Measurements from ENCODE around the gene KISS1R.
"Not testable (repeated sequence)": the region's sequence is repeated elsewhere in the genome, so short reads cannot be mapped to it uniquely, and the experiment has no call there.

Gene KISS1R

GRCh38 chr19:953445-954271 lies 36.5 kb downstream of the KISS1R start:
- no peak for DNase-seq (ENCODE audit: low read depth in 2 of 2)

DNA sequence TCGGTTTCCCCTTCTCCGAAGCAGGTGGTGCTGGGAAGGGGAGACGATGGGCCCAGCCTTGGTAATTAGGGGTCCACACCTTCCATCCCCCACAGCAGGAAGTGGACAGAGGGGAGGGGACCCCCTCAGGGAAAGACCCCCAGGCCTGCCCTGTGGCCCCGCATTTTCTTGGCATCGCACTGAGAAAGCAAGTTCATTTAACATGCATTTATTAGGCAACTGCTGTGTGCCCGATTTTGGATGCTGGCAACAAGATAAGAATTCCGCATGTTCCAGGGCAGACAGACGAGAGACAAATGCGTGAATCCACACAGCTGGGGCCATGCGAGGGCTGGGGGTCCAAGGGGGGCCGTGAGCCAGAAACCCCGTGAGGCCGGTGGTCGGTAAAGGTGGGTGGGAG lies 37.1 kb downstream of the KISS1R start:
- no peak for DNase-seq (ENCODE audit: low read depth in 2 of 2)

DNA sequence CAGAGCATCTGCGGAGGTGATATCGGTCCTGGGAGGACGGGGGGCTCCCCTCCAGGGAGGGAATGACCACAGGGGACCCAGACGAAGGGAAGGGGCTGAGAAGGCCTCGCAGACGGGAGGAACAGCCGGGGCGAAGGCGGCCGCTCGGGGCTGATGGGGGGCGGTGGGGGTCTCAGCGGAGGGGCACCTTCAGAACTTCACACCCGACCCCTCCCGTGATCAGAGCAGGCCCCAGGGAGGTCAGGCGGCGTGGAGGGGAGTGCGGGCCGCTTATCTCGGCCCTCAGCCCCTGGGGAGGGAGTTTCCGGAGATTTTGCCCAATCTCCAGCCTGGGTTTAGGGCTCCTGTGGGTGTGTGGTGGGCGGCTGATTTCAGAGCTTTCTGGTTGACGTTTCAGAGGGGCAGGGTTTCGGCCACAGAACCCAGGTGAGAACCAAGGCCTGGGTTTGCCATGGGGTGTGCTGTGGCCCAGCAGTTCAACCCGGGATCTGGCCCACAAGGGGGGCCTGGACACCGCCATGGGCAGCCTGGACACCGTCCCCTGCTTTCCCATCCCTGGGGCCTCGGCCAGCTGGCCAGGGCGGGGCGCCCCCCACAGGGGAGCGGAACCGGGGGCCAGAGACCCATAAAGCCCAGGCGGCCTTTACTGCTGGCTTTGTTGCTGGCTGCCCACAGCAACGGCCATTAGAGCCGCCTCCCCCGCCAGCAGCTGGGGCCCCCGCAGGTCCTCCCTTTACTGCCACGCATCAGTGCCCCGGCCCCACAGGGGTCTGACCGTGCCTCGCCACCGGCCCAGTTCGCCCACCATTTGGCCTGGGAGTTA lies 37.8 kb downstream of the KISS1R start:
- no peak for DNase-seq (ENCODE audit: low read depth in 2 of 2)

GRCh38 chr19:955803-956765 lies 39.0 kb downstream of the KISS1R start:
- DNase-seq (ENCODE audit: low read depth in 2 of 2), result no peak

DNA sequence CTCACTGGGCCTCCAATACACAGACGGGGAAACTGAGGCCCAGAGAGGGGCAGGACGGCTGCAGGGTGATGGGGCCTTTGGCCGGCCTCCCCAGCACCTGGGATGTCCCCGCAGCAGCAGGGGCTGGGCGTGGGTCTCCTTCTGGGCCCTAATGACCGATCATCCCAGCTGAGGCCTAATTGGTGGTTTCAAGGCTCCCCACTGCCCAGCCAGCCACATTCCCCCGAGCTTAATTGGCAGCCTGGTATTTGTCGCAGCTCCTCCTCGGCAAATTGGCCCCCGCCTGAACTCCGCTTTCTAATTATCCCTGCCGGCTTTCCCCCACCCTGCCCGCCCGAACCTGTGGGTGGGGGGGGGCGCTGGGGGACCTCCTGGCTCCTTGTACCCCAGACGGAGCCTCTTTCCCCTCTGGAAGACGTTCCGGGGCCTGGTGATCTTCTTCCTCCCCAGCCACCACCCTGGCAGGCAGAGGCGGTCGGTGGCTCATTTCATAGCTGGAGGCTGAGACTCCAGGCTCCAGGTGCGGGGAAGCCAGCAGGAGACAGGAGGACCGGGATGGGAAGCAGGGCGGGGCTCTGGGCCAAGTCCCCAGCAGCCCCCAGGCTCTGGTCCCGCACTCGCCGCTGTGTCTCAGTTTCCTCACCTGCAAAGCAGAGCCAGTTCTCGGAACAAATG lies 39.8 kb downstream of the KISS1R start:
- DNase-seq (ENCODE audit: low read depth in 2 of 2), result no peak

- not testable (repeated sequence) for DNase-seq (ENCODE audit: low read depth in 2 of 2)
Measured at GRCh38 chr19:957578-957977, 40.4 kb downstream of the KISS1R start.

- DNase-seq (ENCODE audit: low read depth in 2 of 2), result peak; percentile 32 to 35
Measured at GRCh38 chr19:958967-959855, 42.1 kb downstream of the KISS1R start.

DNA sequence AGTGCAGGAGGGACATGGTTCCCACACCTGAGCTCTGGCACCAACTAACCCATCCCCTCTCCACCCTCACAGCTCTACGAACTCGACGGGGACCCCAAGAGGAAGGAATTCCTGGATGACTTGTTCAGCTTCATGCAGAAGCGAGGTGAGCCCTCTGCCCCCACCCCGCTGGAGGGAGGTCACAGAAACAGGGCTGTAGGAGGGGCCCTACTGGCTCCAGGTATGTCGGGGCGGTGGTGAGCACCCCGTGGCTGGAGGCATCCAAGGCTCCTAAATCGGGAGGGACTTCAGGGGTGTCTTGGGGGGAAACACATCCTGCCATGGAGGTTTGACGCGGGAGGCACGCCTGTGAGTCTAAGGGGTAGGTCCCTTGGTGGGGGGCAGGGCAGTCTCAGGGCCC lies 42.9 kb downstream of the KISS1R start:
- DNase-seq (ENCODE audit: low read depth in 2 of 2), result no peak

DNA sequence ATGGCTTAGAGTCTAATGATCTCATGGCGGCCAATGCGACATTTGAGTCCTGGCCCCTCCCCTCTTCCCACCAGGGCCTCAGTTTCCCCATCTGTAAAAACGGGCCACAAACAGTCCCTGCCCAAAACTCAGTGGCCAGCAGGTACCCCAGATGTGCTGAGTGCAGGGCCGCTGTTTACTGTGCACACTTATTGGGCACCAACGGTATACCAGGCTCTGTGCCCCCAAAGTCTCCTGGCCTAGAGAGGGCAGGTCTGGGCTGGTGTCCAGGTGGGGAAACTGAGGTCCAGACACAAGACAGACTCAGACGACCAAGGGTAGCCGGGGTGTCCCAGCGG lies 43.4 kb downstream of the KISS1R start:
- DNase-seq (ENCODE audit: low read depth in 2 of 2), result no peak

GRCh38 chr19:961866-962620 lies 44.9 kb downstream of the KISS1R start:
- no peak for DNase-seq (ENCODE audit: low read depth in 2 of 2)

DNA sequence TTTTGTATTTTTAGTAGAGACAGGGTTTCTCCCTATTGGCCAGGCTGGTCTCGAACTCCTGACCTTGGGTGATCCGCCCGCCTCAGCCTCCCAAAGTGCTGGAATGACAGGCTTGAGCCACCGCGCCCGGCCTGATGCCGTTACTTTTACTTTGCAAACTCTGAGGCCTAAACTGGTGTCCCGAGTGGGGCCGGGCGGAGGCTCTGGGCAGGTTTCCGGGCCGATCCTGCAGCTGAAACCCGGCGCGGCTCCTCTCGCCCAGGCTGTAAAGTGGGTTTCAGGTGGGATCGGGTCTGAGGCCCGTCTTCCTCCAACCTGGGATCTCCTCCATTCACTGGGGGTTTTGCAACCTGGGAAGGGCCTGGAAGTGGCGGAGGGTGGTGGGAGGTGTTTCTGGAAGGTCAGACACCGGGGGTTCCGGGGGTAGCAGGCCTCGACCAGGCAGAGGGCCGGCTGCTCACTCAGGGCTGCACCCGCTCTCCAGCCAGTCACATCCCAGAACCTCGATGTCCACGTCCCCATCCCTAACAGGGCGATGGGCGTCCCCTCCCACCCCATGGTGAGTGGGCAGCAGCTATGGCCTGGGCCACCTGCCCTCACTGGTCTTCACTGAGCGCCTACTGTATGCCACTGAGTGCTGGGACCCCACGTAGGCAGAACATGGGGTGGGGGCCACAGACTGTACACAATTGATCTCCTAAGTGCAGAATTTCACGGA lies 45.7 kb downstream of the KISS1R start:
- no peak for DNase-seq (ENCODE audit: low read depth in 2 of 2)

DNA sequence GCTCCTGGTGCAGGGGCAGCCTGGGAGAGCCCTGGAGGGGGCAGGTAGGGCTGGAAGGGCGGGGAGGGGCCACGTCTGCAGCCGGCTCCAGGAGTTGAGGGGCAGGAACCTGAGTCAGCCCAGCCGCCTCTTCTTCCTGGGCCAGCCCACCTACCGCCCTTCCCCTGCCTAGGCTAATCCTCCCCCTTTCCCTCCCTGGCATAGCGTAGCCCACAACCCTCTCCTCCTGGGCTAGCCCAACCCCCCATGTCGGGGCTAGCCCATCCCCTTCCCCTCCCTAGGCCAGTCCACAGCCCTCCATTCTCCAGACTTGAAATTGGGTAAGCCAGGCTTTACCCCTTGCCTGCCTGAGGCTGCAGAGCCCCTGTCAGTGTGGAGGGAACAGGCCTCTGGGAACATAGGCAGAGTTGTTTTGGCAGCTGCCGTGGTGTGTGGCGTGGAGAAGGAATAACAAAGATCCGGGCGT lies 46.4 kb downstream of the KISS1R start:
- no peak for DNase-seq (ENCODE audit: low read depth in 2 of 2)

DNA sequence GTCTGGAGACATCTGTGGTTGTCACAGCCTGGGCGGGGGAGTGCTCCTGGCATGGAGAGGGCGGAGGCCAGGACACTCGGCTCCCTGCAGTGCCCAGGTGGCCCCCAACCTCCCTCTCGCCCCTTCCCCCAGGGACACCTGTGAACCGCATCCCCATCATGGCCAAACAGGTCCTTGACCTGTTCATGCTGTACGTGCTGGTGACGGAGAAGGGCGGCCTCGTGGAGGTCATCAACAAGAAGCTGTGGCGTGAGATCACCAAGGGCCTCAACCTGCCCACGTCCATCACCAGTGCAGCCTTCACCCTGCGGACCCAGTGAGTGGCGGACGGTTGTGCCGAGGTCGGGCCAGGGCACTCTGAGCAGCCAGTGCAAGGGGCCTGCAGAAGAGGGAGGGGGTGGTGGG lies 47.0 kb downstream of the KISS1R start:
- DNase-seq (ENCODE audit: low read depth in 2 of 2), result no peak

- no peak for DNase-seq (ENCODE audit: low read depth in 2 of 2)
Measured at GRCh38 chr19:964761-965694, 47.9 kb downstream of the KISS1R start.

- no peak for DNase-seq (ENCODE audit: low read depth in 2 of 2)
Measured at GRCh38 chr19:966485-967088, 49.5 kb downstream of the KISS1R start.

Data from activated CD4-positive, alpha-beta T cell treated with anti-CD3 and anti-CD28 coated beads for 24 hours (primary cell).